Ecto neural progenitor cell (in vitro differentiated cells): ENCODE data around the gene NHEJ1.

Experiments used
- DNase-seq: peaks from one replicate; pipeline ENCODE4 v3.0.0-alpha.2; 2018; ENCODE audit warnings: low spot score

NHEJ1 gene

DNA sequence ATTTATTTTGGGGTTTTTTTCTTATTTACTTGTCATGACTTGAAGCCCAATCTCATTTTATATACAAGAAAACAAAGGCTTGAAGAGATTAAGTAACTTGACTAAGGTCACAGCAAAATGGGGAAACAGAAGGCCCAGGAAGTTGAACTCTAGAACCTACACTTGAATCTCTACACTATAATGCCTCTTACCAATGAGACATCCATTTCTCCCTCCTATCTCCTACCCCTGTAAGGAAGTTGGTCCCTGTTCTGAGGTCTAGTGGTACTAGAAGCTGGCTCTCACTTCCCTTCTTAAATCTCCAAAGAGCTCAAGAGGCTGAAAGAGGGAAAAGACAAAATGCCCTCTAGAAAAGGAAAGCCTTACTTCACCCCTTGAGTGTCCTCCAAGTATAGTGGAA is 74.4 kb downstream of the NHEJ1 start:
- DNase-seq: no peak

DNA sequence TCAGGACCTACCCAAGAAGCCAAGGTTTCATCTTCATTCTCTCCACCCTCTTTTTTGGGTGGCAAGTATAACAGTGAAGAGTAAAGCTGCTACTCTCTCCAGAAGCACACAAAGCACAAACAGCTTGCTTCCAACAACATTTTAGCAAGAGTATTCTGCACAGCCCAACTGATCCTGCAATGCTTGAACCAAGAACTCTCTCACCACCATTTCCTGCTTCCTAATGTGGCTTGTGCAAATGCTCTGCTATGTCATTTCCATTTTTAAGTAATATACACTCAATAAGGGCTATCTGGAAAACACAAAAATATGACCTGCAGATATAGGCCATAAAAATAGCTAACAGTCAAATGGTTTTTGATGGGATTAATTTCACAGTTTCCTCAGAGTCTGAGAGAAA is 75.8 kb downstream of the NHEJ1 start:
- no peak for DNase-seq

DNA sequence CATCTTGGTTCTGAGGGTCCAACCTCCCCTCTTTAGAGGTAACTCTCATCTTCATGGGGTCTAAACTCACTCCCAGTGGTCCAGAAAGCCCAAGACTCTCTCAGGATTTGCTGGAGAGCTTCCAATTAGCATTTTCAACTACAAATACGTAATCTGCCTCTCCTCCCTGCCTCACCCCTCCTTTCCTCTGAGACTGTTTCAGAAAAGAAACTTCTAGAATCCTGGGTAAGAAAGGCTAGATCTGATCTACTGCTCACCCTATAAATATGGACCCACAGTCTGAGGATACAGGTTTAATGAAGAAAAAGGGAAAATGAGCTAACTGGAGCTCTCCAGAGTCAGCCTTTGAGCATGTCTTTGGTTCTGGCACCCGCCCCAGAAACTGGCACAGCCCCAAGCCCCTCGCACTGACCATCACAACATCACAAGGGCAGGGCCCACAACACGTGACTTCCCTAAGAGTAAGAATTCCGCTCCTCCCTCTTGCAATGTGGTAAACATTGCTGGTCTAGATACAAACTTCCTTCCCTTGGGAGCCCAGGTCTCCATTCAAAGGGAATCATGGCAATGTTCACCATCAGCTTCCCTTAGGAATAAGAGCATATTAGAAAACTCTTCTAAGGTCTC is 78.2 kb downstream of the NHEJ1 start:
- DNase-seq: no peak

DNA sequence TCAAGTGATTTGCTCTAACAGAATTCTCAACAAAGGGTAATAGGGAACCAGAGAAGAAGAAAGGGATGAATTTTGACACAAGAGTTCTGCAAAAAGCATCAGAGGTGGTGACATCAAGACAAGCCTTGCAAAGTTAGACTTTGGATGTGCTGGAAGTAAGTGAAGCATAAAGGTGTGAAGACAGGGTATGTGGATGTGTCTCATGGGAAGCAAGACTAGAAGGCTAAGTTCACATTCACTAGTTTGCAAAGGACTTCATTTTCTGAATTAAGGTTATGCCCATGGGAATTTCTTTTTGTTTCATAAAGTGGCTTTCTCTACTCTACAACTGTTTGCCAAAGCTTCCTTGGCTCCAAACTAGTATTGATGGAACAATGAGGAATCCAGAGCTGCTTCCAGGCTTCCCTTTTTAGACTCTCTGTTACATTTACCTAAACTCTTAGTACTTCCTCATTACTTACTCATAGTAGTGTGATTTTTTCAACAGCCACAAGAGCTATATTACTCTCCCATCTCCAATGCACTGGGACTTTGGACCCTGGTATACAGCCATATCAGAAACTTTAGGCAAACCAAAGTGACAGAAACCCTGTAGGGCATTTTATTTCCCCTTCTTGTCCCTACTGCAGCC is 78.8 kb downstream of the NHEJ1 start:
- DNase-seq: no peak

DNA sequence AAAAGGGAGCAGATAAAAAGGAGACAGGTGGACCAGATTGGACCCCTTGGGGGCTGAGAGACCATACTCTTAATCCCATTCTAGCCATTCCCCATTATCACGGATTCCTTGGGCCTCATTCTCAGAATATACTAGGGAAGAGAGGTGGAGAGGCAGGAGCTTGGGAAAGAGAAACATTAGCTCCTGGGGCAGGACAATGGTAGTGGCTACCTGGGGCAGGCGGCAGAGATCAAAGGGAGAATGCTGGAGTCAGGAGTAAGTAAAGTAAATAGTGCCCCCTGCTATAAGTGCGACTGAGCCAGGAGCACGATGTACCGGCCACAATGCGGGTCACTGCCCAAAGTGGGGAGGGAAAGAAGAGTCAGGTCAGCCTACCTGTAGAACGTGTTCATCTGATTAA is 79.5 kb downstream of the NHEJ1 start:
- no peak for DNase-seq

DNA sequence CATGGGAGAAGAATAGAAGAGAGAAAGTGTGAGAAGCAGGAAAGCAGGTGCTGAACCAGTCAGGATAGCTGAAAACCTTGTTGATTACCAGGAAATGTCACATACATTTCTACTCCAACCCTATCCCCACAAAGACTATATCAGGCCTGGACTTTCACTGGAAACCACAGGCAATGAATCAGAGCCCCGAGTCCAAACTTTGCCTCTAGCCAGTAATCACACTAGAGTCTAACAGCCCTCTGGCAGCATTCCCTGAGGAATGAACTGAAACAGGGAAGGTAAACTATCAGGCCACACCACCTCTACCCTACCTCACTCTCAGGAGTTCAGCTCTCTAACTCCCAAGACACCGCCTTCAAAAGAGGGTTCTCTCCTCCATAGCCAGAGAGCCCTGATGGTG is 81.2 kb downstream of the NHEJ1 start:
- DNase-seq: no peak

DNA sequence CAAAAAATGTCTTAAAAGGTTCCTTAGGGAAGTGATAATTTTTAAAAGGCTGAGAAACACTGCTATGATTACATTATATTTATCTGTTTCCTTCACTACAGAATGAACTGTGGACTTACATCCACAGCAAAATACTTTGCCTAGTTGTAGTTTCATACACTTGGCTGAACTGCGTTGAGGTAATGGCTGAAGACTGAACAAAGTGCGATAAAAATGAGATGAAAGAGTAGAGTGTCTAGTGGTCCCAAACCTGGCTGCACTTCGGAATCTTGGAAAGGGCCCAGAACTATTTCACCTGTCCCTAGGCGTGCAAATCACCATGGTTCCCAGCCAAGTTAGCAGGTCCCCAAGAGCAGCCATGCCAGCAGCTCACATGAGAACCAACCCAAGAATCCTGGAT is 81.7 kb downstream of the NHEJ1 start:
- DNase-seq: no peak

DNA sequence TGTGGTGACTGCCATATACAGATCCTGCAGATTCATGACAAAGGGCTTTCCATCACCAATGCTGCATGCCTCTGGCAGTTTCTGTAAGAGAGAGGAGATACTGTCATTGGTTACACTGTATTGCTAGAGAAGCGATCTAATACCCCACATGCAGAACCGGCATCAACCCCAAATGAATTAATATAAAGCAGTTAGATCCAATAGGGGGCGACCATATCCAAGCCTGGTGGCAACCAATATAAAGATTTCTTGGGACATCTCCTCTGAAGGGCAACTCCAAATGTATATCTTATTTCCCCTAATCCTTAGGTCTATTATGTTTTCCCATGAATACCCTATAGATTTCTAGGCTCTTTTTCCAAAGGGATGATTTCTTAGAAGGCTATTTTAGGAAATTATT is 82.5 kb downstream of the NHEJ1 start:
- DNase-seq: no peak

DNA sequence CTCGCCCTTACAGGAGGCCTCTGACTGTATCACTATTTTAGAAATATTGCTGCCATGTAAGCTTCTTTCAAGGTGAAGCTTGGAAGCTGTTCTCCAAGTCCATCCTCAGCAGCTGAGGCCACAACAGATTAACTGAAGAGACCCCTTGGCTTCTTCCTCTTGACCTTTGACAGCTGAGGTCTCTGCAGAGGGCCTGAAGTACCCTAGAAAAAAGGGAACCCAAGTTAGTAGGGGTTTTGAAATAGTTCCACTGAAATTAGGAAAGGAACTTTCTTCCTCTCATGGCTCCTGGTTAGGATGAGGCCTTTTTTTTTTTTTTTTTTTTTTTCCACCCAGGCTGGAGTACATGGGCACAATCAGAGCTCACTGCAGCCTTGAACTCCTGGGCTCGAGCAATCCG is 84.4 kb downstream of the NHEJ1 start:
- no peak for DNase-seq

DNA sequence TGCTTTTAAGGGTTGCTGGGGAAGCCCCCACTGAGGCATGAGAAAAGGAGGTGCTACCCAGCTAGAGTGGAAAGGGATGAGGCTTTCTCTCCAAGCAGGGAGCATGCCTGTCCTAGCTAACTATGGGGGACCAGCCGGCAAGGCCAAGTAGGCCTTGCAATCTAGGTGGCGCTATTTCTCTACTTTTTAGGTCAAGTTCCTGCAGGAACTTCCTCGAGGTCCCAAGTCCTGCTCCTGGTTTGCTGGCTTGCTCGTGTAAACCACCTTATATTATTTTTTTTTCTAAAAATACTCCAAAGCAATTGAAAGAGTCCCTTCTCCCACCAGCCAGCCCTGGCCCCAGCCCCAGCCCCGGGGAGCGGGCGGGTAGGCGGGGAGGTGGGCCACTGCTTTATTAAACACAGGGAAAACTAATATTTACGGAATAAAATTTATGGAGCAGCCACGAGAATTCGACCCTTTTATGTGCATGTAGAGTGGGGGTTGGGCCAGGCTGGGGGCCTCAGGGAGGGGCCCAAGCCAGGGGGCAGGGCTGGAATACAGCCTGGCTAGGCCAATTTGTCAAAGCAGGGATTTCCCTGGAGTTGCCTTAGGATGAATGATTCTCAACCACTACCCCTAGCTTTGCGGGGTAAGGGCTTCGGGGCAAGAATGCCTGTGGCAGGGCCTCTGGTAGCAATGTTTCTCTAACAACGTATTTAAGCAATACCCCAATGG is 87.0 kb downstream of the NHEJ1 start:
- peak; percentile 58 for DNase-seq

DNA sequence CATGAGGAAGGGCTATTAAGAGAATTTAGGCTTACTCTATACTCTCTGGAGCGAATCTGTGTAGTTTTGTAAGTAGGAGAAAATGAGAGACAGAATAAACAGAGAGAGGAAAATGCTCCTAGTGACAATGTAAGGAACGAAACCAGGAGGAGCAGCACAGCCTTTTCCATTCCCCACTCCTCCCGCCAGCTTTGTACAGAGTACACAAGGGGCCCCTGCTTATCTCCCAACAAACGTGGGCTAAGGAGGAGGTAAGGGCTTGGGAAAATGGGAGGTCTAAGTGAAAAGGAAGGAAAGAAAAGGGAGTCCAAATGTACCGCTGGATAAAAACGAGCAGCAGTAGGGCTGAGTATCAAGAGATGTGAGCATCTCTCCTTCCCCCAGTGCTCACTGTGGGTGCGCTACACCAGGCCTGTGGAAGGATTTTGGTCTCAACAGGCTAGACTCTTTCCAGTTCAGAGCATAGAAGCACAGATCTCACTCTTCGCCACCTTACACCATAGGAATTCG is 87.8 kb downstream of the NHEJ1 start:
- no peak for DNase-seq

DNA sequence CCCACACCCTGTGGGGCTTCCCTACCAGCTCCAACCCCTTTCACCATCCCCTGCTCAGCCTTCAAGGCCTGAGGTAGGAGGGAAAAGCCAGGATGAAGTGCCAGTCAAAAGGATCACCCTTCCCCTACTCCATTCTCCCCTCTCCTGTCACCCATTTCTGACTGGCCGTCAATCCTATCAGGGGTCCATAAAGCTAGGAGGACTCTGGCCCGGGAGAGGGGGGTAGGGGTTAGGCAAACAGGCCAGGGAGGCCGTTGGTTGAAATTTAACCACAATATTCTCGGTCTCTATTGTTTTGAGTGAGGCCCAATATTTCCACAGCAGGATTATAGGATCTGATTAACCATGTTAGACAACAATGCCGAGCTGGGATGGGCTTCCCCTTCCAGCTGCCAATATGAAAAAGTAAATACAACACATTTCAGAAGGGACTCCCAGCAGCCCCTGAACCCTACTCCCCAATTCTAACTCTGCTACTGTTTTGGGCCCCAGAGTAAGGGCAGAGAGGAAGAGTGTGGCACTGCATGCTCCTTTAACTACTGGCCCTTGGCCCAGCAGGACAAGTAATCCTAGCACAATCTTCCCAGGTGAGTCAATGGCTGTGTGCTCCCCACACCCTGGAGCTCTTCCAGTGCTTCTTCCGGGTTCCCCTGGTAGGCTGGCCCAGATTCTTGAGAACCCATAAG is 89.3 kb downstream of the NHEJ1 start:
- DNase-seq: no peak

DNA sequence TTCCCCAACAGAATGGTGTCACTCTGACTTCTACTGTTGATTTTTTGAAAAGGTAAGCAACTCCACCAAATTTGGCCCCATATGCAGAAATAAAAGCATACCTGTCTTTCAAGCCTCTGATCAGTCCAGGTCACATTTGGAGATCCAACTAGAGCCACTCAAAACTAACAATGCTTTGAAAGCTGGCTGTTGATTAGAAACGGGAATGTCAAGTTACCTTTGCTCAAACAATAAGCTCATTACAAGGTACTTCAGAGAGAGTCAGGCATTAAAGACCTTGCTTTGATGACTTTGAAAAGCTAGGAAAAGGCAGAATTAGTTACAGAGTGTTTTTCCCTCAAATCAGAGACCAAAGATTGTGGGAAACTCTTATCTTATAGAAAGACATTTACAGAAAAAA is 95.1 kb downstream of the NHEJ1 start:
- no peak for DNase-seq

DNA sequence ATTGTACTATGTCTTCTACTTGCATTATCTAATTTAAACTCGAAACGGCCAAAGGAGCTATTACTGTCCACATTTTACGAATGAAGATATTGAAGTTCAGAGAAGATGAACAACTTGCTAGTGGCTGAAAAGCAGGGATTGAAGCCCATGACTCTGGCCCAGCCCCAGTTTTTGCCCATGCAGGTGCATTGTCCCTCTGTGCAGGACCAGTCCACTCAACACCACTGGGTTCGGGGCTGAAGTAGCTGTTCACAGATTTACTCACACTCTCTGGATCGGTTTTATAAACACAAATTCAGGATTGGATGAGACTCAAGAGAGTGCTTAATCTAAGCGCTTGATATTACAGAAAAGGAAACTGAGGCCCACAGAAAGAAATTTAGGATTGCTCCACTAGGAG is 98.5 kb downstream of the NHEJ1 start:
- DNase-seq: no peak

DNA sequence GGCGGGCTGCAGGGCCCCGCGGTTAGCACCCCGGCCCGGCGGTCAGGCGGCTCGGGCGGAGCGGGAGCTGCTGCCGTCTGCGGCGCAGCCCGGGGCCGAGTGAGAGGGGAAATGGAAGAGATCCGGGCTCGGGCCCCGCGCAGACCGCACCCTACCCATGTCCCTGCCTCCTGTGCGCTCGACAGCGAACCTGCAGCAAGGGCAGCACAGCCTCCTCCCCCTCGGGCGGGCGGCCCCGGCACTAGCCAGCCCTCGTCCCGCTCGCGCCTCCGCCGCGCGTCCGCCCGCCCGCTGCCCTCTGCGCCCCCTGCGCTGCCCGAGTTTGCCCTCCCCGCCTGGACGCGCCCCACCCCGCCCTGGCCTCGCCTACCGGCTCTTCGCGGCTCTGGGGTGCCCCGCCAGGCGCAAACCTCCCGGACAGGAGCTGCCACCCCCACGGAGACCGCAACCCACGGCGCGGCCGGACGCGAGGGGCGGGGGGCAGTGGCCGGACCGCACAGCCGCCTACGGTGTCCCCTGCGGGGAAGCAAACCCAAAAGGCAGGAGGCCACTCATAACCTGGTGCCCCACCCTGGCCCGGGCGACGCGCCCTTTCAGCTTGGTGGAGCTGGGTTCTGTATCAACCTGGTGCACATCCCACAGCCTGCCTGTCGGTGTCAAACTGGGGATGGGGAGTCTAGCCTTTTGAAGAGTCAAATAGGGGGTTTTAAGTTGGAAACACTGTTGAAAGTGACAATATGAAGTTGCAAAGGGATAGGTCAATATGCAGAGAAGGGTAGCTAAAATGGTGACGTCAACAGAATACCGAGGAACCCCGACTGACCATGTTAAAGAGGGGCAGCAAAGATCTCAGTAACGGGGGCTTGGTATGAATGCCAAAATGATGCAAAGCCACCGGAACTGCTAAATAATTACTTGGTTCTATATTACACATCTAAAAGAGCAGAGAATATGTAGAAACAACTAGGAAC is 99.5 kb downstream of the NHEJ1 start, which contains the start of gene IHH:
Gene IHH, minus strand, starts transcription at position 101 of the 971 bp plus-strand sequence. CDS start 454 bp downstream, outside the sequence.
- DNase-seq: peak; percentile 63

DNA sequence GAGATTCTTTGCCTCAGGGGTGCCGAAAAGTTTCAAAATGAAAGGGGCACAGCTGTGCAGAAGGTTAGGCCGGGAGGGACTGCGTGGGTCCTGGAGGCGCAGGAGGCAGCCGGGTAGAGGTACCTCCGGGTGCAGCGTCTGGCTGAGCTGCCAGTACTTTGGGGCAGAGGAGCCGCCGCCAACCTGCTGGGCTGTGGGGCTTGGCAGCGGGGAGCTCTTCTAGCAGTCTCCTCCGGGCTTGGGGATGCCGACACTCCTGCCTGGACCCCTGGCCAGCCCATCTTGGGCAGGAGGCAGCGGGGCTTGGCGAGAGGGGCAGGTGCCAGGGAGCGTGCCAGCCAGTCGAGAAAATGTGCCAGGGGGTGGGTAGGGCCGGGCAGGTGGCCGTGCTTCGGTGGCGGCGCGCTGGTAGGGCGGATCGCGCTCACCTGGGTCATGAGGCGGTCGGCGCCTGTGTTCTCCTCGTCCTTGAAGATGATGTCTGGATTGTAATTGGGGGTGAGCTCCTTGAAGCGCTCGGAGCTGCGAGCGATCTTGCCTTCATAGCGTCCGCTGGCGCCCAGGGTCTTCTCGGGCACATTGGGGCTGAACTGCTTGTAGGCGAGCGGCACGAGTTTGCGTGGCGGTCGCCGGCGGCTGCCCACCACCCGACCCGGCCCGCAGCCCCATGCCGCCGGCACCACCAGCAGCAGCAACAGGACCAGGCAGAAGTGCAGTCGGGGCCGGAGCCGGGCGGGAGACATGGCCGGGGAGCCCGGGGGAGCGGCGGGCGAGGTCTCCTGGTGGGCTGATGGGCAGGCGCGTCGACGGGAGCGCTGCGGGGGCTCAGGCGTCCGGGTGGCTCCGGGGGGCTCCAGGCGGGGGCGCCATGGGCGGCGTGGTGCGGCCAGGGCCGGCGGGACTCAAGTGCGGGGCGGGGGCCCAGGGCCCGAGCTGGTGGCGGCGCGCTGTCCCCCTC is 100.6 kb downstream of the NHEJ1 start:
- peak; percentile 56 for DNase-seq

DNA sequence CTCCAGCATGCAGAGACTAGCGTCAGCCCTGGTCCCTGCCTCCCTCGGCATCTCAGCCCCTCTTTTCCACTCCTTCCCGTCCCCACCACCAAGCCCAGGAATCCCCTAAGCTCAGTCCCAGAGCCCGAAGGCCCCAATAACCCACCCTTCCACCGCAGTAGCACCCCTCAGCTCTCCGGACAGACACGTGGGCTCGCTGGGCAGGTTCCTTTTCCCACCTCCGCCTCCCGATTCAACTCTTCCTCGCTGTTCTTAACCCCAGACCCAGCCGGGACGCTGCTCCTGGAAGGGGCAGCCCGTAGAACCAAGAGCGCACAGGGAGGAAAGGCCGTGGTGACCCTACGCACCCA is 101.3 kb downstream of the NHEJ1 start:
- DNase-seq: no peak

DNA sequence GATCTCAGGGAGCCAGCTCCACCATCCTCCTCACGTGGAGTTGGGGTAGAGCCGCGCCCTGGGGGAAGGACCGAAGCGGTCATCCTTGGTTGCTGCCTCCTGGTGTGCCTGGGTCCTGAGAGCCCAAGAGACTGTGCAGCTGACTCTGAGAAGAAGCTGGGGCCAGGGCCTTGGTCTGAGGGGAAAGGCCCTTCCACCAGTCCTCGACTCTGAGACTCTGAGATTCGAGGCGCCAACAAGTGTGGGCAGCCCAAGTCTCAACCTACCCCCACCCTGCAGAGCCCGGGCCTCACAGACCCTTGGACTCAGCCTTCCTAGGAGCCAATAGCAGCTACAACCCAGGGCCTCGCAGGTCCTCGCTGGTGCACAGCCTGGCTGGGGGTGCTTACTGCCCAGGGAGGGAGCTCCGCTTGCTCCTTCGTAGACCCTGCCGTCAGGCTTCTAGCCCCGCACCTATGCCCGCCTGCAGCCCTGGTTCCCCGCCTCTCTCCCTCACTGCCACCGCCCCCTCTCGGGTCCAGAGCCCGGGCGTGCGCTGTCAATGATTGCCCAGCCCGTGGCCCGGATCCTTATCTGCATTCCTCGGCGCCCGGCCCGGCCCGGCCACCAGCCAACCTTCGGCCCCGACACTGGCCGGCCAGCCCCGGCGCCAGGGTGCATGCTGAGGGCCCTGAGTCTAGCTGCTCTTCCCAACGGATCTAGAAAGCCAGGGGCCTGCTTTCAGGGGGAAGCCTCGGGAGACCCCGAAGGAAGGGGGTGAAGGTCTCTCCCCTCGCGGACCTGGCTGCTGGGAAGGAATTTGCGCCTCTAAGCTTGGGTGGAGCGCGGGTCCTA is 101.9 kb downstream of the NHEJ1 start:
- DNase-seq: peak; percentile 66
